H1 (cell line): Measurements from ENCODE around the gene CTF1. TPM values are rescaled to one million over a fixed set of nuclear protein-coding genes. Genes with fewer than 3 reads are reported as not detected.

Source experiments
- CHD1 ChIP-seq: IDR thresholded peaks from 2 replicates; pipeline ENCODE4 v1.6.1; 2012; ENCODE audit warnings: low read depth, low read length, improper control_type of control experiment
- CTCF ChIP-seq, 3 experiments: IDR thresholded peaks; 1 replicate in 2 of 3; 2 replicates in 1 of 3; pipeline versions ENCODE4 v1.5.1 to v1.6.1; 2011; ENCODE audit warnings: low read length in 3 of 3, mild to moderate bottlenecking in 3 of 3, inconsistent platforms in 2 of 3, low read depth in 1 of 3, moderate library complexity in 1 of 3; ENCODE audit not compliant: insufficient read depth in 1 of 3; ENCODE audit errors: control extremely low read depth in 1 of 3
- KDM5A ChIP-seq: fragments of 200-600 bp; IDR thresholded peaks from 2 replicates; pipeline ENCODE4 v1.7.1; 2012; ENCODE audit warnings: mild to moderate bottlenecking, low read length, inconsistent platforms, mixed read lengths
- MAFK ChIP-seq: IDR thresholded peaks from 2 replicates; pipeline ENCODE4 v1.6.1; 2012; ENCODE audit warnings: low read depth, mild to moderate bottlenecking, improper control_type of control experiment, low read length
- RAD21 ChIP-seq, 2 experiments: IDR thresholded peaks in 1 of 2; conservative IDR thresholded peaks in 1 of 2; 2 replicates each; pipeline ENCODE4 v1.6.1; 2011; ENCODE audit warnings: low read depth in 2 of 2, low read length in 2 of 2, improper control_type of control experiment in 1 of 2, inconsistent platforms in 1 of 2, mild to moderate bottlenecking in 1 of 2, moderate library complexity in 1 of 2
- TBP ChIP-seq: IDR thresholded peaks from 2 replicates; pipeline ENCODE4 v1.6.1; 2011; ENCODE audit warnings: low read depth, low read length, improper control_type of control experiment
- polyA plus RNA-seq, 7 experiments: library from polyadenylated mRNA; depleted of rRNA in 3 of 7; stranded (reverse) in 5 of 7; unstranded in 2 of 7; fragments of >200 nt in 5 of 7; fragments of 200-250 nt in 2 of 7; gene quantifications; 1 replicate in 5 of 7; 2 replicates in 1 of 7; 4 replicates in 1 of 7; pipeline versions ENCODE4 v1.2.1 to v1.2.3, GENCODE V29; 2011 to 2013; ENCODE audit warnings: missing spikeins in 2 of 7, mixed read lengths in 2 of 7
- total RNA-seq: library from RNA; stranded (reverse); fragmentation: NEBNext Ultra II Directional; extraction: Animal tissue kit (Norgen Biotek cat#: 25700); gene quantifications from 2 replicates; pipeline ENCODE4 v1.2.1, GENCODE V29; 2021

The CTF1 gene
- total and polyA plus RNA-seq, 2 of the 8 experiments (the other 6 are each of a cell fraction or from before 2014, with no cell fraction given) = 0.97 to 3.4 TPM

- TF ChIP-seq MAFK (no peak), CHD1 (no peak), TBP (no peak), CTCF (IDR thresholded peaks at IDR 0.05; ENCODE audit: control extremely low read depth in 1 of 3, insufficient read depth in 1 of 3, low read depth in 1 of 3, low read length in 3 of 3) (peak; percentile 74 to 97 (median 94)), KDM5A (no peak), RAD21 (IDR thresholded peaks at IDR 0.05 in 1 of 2, conservative IDR thresholded peaks at IDR 0.05 in 1 of 2; ENCODE audit: low read depth in 2 of 2, low read length in 2 of 2) (peak; percentile 57 to 68)
Measured at GRCh38 chr16:30934827-30935557, 38.6 kb downstream of the CTF1 start (continued).
